Keratinocyte (primary cell): ENCODE results near the gene STAMBPL1. TPM values are rescaled to one million over a fixed set of nuclear protein-coding genes. Genes with fewer than 3 reads are reported as not detected.

ENCODE experiments used
- DNase-seq: peaks from one replicate; pipeline ENCODE4 v3.0.0-alpha.2; 2011; ENCODE audit warnings: low read depth, missing footprints, low spot score
- FAIRE-seq: peaks from 2 replicates; lab custom pipeline; 2011; peaks lifted over from hg19 to GRCh38; lab: Jason Lieb, UNC
- H2AFZ ChIP-seq: 2 replicates; pipeline ENCODE4 v1.6.0; 2012; ENCODE audit warnings: low read length, control low read depth, inconsistent platforms; ENCODE audit not compliant: control insufficient read depth
- H3K27ac ChIP-seq: 2 replicates; pipeline ENCODE4 v1.5.1; 2011; ENCODE audit warnings: low read length; ENCODE audit not compliant: control insufficient read depth, insufficient read depth
- H3K27me3 ChIP-seq: 3 replicates; pipeline ENCODE4 v1.6.0; 2011; ENCODE audit warnings: low read length; ENCODE audit not compliant: control insufficient read depth, insufficient read depth; ENCODE audit errors: extremely low read depth
- H3K36me3 ChIP-seq, 2 experiments: 2 replicates in 1 of 2; 3 replicates in 1 of 2; pipeline ENCODE4 v1.5.1; 2011; ENCODE audit warnings: low read length in 2 of 2, mild to moderate bottlenecking in 1 of 2; ENCODE audit not compliant: control insufficient read depth in 2 of 2, insufficient read depth in 2 of 2; ENCODE audit errors: extremely low read depth in 1 of 2
- H3K4me1 ChIP-seq: 3 replicates; pipeline ENCODE4 v1.5.1; 2011; ENCODE audit warnings: low read length; ENCODE audit not compliant: control insufficient read depth, insufficient read depth; ENCODE audit errors: extremely low read depth
- H3K4me2 ChIP-seq: 3 replicates; pipeline ENCODE4 v1.6.0; 2011; ENCODE audit warnings: low read depth, low read length; ENCODE audit not compliant: control insufficient read depth, insufficient read depth; ENCODE audit errors: extremely low read depth
- H3K4me3 ChIP-seq, 3 experiments: fragments of 200-600 bp in 1 of 3; sonication (generic) in 1 of 3; 2 replicates in 2 of 3; 3 replicates in 1 of 3; pipeline ENCODE4 v1.5.1; 2011 to 2016; ENCODE audit warnings: low read length in 3 of 3, mild to moderate bottlenecking in 3 of 3, control low read depth in 2 of 3, inconsistent platforms in 1 of 3, low read depth in 1 of 3, mixed read lengths in 1 of 3, mixed run types in 1 of 3, moderate library complexity in 1 of 3; ENCODE audit not compliant: control insufficient read depth in 2 of 3, insufficient read depth in 2 of 3; ENCODE audit errors: extremely low read depth in 1 of 3
- H3K79me2 ChIP-seq: 2 replicates; pipeline ENCODE4 v1.6.0; 2012; ENCODE audit warnings: low read length; ENCODE audit not compliant: control insufficient read depth, insufficient read depth
- H3K9ac ChIP-seq: 3 replicates; pipeline ENCODE4 v1.6.0; 2011; ENCODE audit warnings: low read length; ENCODE audit not compliant: control insufficient read depth, insufficient read depth; ENCODE audit errors: extremely low read depth
- H3K9me1 ChIP-seq: 3 replicates; pipeline ENCODE4 v1.6.0; 2011; ENCODE audit warnings: low read length; ENCODE audit not compliant: control insufficient read depth, insufficient read depth; ENCODE audit errors: extremely low read depth
- H3K9me3 ChIP-seq: 2 replicates; pipeline ENCODE4 v1.5.1; 2012; ENCODE audit warnings: low read depth, low read length; ENCODE audit not compliant: control insufficient read depth
- H4K20me1 ChIP-seq: 3 replicates; pipeline ENCODE4 v1.6.0; 2011; ENCODE audit warnings: low read length; ENCODE audit not compliant: control insufficient read depth, insufficient read depth; ENCODE audit errors: extremely low read depth
- EZH2 ChIP-seq: IDR thresholded peaks from one replicate; pipeline ENCODE4 v1.6.1; 2012; ENCODE audit warnings: inconsistent platforms, mild to moderate bottlenecking, low read length, moderate library complexity
- dilution Hi-C: fragments of 300-500 bp; cut with MboI; formaldehyde crosslinking; loops from one replicate; pipeline ENCODE4 v1.7.0; 2020; ENCODE audit warnings: low sequenced_read_pairs; ENCODE audit not compliant: extremely low pct_ligation_motif_present
- polyA plus RNA-seq, 5 experiments: library from polyadenylated mRNA; depleted of rRNA in 3 of 5; stranded (reverse) in 3 of 5; stranded (forward) in 1 of 5; unstranded in 1 of 5; fragments of >200 nt; gene quantifications; 1 replicate in 1 of 5; 2 replicates in 3 of 5; 3 replicates in 1 of 5; pipeline versions ENCODE4 v1.2.1 to v1.2.3, GENCODE V29; 2011 to 2012; ENCODE audit warnings: missing spikeins in 2 of 5, low read depth in 1 of 5, low replicate concordance in 1 of 5
- TF ChIP-seq, protein P1 (sequence below), 3 experiments: IDR thresholded peaks in 1 of 3; conservative IDR thresholded peaks in 1 of 3; optimal IDR thresholded peaks in 1 of 3; 2 replicates in 2 of 3; 3 replicates in 1 of 3; pipeline versions ENCODE3 to v1.5.1; 2011; ENCODE audit warnings: low read length in 3 of 3, mild to moderate bottlenecking in 3 of 3, moderate library complexity in 2 of 3, control low read depth in 1 of 3, inconsistent platforms in 1 of 3; ENCODE audit not compliant: insufficient read depth in 2 of 3; ENCODE audit errors: extremely low read depth in 1 of 3

The STAMBPL1 gene
- polyA plus RNA-seq, 1 donor (not counting 4 experiments of a cell fraction or from before 2014, with no cell fraction given) = 9.0 TPM

DNA sequence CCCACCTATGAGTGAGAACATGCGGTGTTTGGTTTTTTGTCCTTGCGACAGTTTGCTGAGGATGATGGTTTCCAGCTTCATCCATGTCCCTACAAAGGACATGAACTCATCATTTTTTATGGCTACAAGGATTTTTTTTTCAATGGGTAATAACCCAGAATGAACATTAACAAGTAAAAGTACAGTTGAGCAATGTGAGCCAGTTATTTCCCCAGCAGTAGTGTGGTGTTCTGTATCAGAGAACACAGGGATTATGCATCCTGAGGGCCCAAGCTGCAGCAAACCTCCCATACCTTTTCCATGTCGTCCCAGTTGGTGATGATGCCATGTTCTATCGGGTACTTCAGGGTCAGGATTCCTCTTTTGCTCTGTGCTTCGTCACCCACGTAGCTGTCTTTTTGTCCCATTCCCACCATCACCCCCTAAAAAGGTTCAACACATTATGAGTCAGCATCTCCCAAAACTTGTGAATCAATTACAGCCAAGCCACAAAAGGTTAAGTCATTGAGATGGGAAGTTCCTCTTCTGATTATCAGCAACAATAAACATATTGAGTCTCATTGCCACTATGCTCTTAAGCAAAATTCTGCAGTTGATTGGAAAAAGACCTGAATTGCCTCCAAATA, 67.0 kb downstream of the STAMBPL1 start:
- Histone ChIP-seq H3K27me3 (no peaks in the 10 kb centered on the region), H2AFZ (no peak overlapping the region), H3K27ac (no peak overlapping the region), H3K9ac (no peak overlapping the region), H3K4me3 (no peak overlapping the region), H3K9me3 (no peaks in the 10 kb centered on the region), H3K79me2 (no peaks in the 10 kb centered on the region), H3K4me2 (no peak overlapping the region), H3K4me1 (peaks cover 13% of the 10 kb centered on the region), H4K20me1 (no peaks in the 10 kb centered on the region), H3K9me1 (no peaks in the 10 kb centered on the region), H3K36me3 (no peaks in the 10 kb centered on the region)
- dilution Hi-C loops = no loop called here
- FAIRE-seq (no peak), DNase-seq (no peak)
- TF ChIP-seq, protein P1, sequence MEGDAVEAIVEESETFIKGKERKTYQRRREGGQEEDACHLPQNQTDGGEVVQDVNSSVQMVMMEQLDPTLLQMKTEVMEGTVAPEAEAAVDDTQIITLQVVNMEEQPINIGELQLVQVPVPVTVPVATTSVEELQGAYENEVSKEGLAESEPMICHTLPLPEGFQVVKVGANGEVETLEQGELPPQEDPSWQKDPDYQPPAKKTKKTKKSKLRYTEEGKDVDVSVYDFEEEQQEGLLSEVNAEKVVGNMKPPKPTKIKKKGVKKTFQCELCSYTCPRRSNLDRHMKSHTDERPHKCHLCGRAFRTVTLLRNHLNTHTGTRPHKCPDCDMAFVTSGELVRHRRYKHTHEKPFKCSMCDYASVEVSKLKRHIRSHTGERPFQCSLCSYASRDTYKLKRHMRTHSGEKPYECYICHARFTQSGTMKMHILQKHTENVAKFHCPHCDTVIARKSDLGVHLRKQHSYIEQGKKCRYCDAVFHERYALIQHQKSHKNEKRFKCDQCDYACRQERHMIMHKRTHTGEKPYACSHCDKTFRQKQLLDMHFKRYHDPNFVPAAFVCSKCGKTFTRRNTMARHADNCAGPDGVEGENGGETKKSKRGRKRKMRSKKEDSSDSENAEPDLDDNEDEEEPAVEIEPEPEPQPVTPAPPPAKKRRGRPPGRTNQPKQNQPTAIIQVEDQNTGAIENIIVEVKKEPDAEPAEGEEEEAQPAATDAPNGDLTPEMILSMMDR (optimal IDR thresholded peaks at IDR 0.05 in 1 of 3, IDR thresholded peaks at IDR 0.05 in 1 of 3, conservative IDR thresholded peaks at IDR 0.05 in 1 of 3; ENCODE audit: extremely low read depth in 1 of 3, insufficient read depth in 2 of 3, low read length in 3 of 3) = no peak
- no peak for TF ChIP-seq EZH2

GRCh38 chr10:88949051-88949450, 69.0 kb downstream of the STAMBPL1 start:
- TF ChIP-seq EZH2 = no peak
- TF ChIP-seq, protein P1 (optimal IDR thresholded peaks at IDR 0.05 in 1 of 3, IDR thresholded peaks at IDR 0.05 in 1 of 3, conservative IDR thresholded peaks at IDR 0.05 in 1 of 3; ENCODE audit: extremely low read depth in 1 of 3, insufficient read depth in 2 of 3, low read length in 3 of 3) = no peak
- Histone ChIP-seq H3K9ac (no peak overlapping the region), H3K27me3 (no peaks in the 10 kb centered on the region), H3K4me3 (no peak overlapping the region), H3K27ac (no peak overlapping the region), H3K9me3 (no peaks in the 10 kb centered on the region), H3K9me1 (no peaks in the 10 kb centered on the region), H4K20me1 (no peaks in the 10 kb centered on the region), H3K79me2 (no peaks in the 10 kb centered on the region), H3K4me1 (peaks cover 14% of the 10 kb centered on the region), H3K36me3 (no peaks in the 10 kb centered on the region), H2AFZ (no peak overlapping the region), H3K4me2 (no peak overlapping the region)
- dilution Hi-C loops = no loop called here
- no peak for FAIRE-seq
- DNase-seq = no peak
